Measurements from ENCODE around the gene KREMEN2.

DNA sequence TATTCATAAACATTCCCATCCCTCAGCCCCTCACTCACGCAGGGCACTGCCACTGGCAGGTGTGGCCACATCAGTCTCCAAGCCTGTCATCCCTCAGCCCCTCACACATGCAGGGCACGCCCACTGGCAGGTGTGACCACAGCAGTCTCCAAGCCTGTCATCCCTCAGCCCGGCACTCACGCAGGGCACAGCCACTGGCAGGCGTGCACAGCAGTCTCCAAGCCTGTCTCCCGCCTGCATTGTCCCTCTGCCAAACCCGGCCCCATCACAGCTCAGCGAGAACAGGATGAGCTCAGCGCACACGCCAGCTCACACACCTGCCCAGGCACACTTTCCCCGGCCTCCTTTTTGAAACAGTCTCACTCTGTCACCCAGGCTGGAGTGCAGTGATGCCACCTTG lies 11.4 kb upstream of the KREMEN2 start:
- TF ChIP-seq EGR1 (IDR thresholded peaks at IDR 0.05; ENCODE audit: low read depth in 2 of 2) (no peak), CTCF (IDR thresholded peaks at IDR 0.05; ENCODE audit: low read depth, low read length, missing input control) (no peak), MAX (IDR thresholded peaks at IDR 0.05) (no peak), FOXA1 (IDR thresholded peaks at IDR 0.05) (no peak), TAF1 (conservative IDR thresholded peaks at IDR 0.05) (no peak), SP1 (IDR thresholded peaks at IDR 0.05) (no peak), RAD21 (IDR thresholded peaks at IDR 0.05) (no peak), ATF3 (IDR thresholded peaks at IDR 0.05) (no peak), JUND (IDR thresholded peaks at IDR 0.05) (no peak), YY1 (IDR thresholded peaks at IDR 0.05) (no peak), GABPA (IDR thresholded peaks at IDR 0.05 in 1 of 2, conservative IDR thresholded peaks at IDR 0.05 in 1 of 2) (no peak), HNF4G (IDR thresholded peaks at IDR 0.05) (no peak)
- TF ChIP-seq, protein P1, sequence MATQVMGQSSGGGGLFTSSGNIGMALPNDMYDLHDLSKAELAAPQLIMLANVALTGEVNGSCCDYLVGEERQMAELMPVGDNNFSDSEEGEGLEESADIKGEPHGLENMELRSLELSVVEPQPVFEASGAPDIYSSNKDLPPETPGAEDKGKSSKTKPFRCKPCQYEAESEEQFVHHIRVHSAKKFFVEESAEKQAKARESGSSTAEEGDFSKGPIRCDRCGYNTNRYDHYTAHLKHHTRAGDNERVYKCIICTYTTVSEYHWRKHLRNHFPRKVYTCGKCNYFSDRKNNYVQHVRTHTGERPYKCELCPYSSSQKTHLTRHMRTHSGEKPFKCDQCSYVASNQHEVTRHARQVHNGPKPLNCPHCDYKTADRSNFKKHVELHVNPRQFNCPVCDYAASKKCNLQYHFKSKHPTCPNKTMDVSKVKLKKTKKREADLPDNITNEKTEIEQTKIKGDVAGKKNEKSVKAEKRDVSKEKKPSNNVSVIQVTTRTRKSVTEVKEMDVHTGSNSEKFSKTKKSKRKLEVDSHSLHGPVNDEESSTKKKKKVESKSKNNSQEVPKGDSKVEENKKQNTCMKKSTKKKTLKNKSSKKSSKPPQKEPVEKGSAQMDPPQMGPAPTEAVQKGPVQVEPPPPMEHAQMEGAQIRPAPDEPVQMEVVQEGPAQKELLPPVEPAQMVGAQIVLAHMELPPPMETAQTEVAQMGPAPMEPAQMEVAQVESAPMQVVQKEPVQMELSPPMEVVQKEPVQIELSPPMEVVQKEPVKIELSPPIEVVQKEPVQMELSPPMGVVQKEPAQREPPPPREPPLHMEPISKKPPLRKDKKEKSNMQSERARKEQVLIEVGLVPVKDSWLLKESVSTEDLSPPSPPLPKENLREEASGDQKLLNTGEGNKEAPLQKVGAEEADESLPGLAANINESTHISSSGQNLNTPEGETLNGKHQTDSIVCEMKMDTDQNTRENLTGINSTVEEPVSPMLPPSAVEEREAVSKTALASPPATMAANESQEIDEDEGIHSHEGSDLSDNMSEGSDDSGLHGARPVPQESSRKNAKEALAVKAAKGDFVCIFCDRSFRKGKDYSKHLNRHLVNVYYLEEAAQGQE (IDR thresholded peaks at IDR 0.05) = no peak
